Fibroblast of pulmonary artery (primary cell): ENCODE results near the gene CSTF2.

Experiments used
- DNase-seq: peaks from one replicate; pipeline ENCODE4 v3.0.0-alpha.2; 2010; ENCODE audit warnings: low read depth
- H3K4me3 ChIP-seq: replicated peaks from 2 replicates; pipeline ENCODE4 v1.5.1; 2011; ENCODE audit warnings: low read depth, mild to moderate bottlenecking, control low read depth, low read length, moderate library complexity
- TF ChIP-seq, protein P1 (sequence below): IDR thresholded peaks from 2 replicates; pipeline ENCODE4 v1.5.1; 2011; ENCODE audit warnings: mild to moderate bottlenecking, control low read depth, low read length, inconsistent platforms; ENCODE audit errors: missing control alignments

The CSTF2 gene

DNA sequence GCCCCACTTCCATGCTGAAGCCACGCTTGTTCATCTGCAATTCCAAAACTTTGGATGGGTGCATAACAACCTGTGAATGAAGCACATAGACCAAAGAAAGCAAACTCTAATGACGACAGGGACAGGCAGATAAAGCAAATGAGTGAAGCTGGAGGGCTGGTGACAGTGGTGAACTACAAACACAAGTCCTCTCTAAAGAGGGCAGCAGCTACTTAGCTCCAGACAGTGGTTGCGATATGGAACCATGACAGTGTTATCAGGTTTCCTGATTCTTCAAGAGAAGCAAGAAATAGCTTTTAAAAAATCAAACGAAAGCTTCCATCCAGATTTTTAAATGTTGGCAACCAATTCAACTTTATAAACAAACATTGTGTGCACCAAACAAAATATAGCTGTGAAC lies 30.1 kb downstream of the CSTF2 start:
- TF ChIP-seq, protein P1, sequence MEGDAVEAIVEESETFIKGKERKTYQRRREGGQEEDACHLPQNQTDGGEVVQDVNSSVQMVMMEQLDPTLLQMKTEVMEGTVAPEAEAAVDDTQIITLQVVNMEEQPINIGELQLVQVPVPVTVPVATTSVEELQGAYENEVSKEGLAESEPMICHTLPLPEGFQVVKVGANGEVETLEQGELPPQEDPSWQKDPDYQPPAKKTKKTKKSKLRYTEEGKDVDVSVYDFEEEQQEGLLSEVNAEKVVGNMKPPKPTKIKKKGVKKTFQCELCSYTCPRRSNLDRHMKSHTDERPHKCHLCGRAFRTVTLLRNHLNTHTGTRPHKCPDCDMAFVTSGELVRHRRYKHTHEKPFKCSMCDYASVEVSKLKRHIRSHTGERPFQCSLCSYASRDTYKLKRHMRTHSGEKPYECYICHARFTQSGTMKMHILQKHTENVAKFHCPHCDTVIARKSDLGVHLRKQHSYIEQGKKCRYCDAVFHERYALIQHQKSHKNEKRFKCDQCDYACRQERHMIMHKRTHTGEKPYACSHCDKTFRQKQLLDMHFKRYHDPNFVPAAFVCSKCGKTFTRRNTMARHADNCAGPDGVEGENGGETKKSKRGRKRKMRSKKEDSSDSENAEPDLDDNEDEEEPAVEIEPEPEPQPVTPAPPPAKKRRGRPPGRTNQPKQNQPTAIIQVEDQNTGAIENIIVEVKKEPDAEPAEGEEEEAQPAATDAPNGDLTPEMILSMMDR: no peak
- no peak for DNase-seq

DNA sequence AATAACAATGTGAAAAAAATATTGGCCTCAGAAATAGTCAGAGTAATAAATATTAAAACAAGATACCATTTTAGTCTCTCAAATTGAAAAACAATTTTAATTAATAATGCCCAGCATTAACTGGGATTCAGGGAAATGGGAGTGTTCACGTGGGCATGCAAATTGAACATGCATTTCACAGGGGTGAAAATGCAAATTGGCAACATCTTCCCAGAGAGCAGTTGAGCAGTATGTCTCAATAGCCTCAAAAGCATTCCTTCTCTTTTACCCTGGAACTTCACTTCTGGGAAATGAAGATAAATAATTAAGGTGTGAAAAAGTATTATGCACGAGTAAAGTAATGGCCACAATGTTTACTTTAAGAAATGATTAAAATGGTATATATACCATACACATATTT lies 32.6 kb downstream of the CSTF2 start:
- TF ChIP-seq, protein P1: no peak
- DNase-seq: no peak
- no peak overlapping the region for H3K4me3 ChIP-seq

More for the DNA sequence above, 30.1 kb downstream of the CSTF2 start:
- H3K4me3 ChIP-seq: no peak overlapping the region

DNA sequence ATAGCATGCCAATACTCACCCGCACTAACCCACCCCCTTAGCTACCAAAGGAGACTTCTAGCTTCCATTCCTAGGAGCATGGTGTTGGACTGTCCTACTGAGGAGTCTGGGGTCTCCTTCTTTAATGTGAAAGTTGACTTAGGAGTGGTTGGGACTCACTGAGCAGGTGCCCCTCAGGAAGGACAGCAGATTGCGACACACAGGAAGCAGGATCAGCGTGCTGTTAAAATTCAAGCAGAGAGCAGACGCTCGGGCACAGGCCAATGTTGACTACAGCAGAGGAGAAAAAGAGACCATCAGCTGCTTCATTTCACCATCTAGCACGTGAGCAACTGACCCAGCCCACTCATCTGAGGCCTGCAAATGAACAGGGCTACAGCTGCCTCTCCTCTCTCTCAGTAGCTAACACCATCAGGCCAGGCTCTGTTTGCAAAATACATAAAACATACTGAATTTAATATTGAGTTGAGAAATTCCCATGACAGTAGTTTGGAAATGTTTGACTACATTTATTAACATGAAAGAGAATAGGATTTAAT lies 43.2 kb downstream of the CSTF2 start:
- H3K4me3 ChIP-seq: no peak overlapping the region
- TF ChIP-seq, protein P1: no peak
- peak; percentile 27 for DNase-seq

DNA sequence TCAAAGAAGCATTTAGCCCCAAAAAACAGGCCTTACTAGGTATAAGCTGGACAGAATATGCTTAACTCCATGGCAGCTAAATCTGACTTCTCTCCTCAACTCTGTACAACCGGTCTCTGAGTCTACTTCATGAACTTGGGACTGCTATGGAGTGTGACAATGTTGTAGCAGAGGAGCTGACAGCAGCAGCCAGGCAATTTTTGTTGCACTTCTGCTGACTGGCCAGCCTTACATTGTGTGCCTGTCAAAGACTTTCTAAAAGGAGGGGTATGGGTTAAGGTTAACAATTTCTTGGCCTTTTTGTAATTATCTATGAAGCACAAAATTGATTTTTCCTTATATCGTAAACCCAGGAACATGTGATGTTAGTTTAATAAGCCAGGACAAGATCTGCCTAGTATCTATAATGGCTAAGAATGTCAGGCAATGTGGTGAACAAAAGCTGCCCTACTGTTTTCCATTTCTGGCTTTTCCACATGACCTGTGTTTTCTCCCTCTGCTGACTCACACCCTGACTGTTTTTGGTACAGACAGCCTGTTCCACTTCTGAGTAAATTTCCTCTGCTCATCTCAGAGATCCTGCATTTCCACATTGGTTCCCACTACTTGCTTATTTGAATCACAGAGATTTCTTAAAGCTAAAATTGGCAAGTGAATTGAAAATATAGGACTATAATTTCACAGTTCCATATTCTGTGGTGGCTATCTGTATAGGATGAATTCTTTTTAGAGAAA lies 44.6 kb downstream of the CSTF2 start:
- H3K4me3 ChIP-seq: no peak overlapping the region
- DNase-seq: peak; percentile 53
- TF ChIP-seq, protein P1: no peak

DNA sequence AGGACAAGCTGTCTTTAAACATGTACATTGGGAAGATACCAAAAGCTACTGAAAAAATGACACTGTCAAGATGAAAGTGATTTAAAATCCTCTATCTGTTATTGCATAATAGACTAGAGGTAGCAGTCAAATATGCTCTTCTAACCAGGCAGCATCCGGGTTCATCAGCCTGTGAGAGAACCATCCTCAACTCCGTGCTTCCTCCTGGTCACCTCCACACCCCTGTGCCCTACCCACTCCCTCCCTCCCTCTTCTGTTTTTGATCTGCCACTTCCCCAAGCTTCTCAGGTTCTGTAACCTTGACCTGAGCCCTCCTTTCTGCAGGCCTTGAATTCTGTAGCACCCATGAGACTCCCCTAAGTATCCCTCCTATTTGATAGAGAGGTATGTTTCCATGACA lies 48.1 kb downstream of the CSTF2 start:
- DNase-seq: no peak
- TF ChIP-seq, protein P1: no peak
- H3K4me3 ChIP-seq: no peak overlapping the region

DNA sequence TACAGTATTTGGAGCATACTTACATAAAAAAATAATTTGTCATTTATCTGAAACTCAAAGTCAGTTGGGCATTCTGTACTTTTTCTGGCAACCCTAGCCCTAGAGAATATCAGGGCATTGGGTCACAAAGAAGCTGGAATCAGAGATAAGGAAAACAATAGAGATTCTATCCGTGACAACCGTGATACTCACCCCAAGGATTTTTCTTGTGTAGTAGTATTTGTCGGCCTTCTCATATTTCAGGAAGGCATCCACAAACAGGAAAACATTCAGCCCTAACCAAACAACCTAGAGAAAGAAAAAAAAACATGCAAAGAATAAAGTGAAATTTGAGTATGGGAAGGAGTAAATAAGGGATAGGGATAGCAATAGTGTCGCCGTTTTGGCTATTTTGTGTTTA lies 50.3 kb downstream of the CSTF2 start:
- H3K4me3 ChIP-seq: no peak overlapping the region
- DNase-seq: no peak
- TF ChIP-seq, protein P1: no peak
